Activated T-cell treated with anti-CD3 and anti-CD28 coated beads for 1 hour (primary cell): ENCODE results near the gene TFDP2.
"Not testable (repeated sequence)": the region's sequence is repeated elsewhere in the genome, so short reads cannot be mapped to it uniquely, and the experiment has no call there.

Source experiments
- DNase-seq: peaks from one replicate; pipeline ENCODE4 v3.0.0-alpha.2; 2020; ENCODE audit warnings: low read depth

The TFDP2 gene

GRCh38 chr3:142021127-142021526 is 128.2 kb downstream of the TFDP2 start:
- DNase-seq = no peak

GRCh38 chr3:142019794-142020320 is 129.5 kb downstream of the TFDP2 start:
- no peak for DNase-seq

GRCh38 chr3:142013993-142014392 is 135.4 kb downstream of the TFDP2 start:
- no peak for DNase-seq

- no peak for DNase-seq
These were observed 135.9 kb downstream of the TFDP2 start for GRCh38 chr3:142013326-142013980.

GRCh38 chr3:142009029-142009428 is 140.3 kb downstream of the TFDP2 start:
- no peak for DNase-seq

GRCh38 chr3:142007710-142008399 is 141.5 kb downstream of the TFDP2 start:
- DNase-seq = no peak

GRCh38 chr3:142004957-142005356 is 144.4 kb downstream of the TFDP2 start:
- DNase-seq = not testable (repeated sequence)

- DNase-seq = no peak
These were observed 145.3 kb downstream of the TFDP2 start for GRCh38 chr3:142004025-142004424.

- DNase-seq = no peak
These were observed 146.1 kb downstream of the TFDP2 start for GRCh38 chr3:142003291-142003690.

GRCh38 chr3:142000325-142000870 is 148.9 kb downstream of the TFDP2 start:
- DNase-seq = no peak

- DNase-seq = no peak
These were observed 150.6 kb downstream of the TFDP2 start for GRCh38 chr3:141998669-141999290.

GRCh38 chr3:141996437-141996836 is 152.9 kb downstream of the TFDP2 start:
- DNase-seq = no peak

GRCh38 chr3:141994856-141995255 is 154.5 kb downstream of the TFDP2 start:
- no peak for DNase-seq

- no peak for DNase-seq
These were observed 156.8 kb downstream of the TFDP2 start for GRCh38 chr3:141992512-141992911.

GRCh38 chr3:141986548-141987107 is 162.7 kb downstream of the TFDP2 start:
- no peak for DNase-seq

- DNase-seq = no peak
These were observed 168.3 kb downstream of the TFDP2 start for GRCh38 chr3:141981084-141981483.

- no peak for DNase-seq
These were observed 170.2 kb downstream of the TFDP2 start for GRCh38 chr3:141979050-141979671.

GRCh38 chr3:141974777-141975176 is 174.6 kb downstream of the TFDP2 start:
- not testable (repeated sequence) for DNase-seq

GRCh38 chr3:141972399-141972798 is 176.9 kb downstream of the TFDP2 start:
- no peak for DNase-seq

GRCh38 chr3:141971571-141971970 is 177.8 kb downstream of the TFDP2 start:
- no peak for DNase-seq

- no peak for DNase-seq
These were observed 179.6 kb downstream of the TFDP2 start for GRCh38 chr3:141969711-141970110.

GRCh38 chr3:141965471-141965870 is 183.9 kb downstream of the TFDP2 start:
- DNase-seq = no peak
